ENCODE data around the gene DNM2.
"Not testable (repeated sequence)": the region's sequence is repeated elsewhere in the genome, so short reads cannot be mapped to it uniquely, and the experiment has no call there.

DNM2 gene

DNA sequence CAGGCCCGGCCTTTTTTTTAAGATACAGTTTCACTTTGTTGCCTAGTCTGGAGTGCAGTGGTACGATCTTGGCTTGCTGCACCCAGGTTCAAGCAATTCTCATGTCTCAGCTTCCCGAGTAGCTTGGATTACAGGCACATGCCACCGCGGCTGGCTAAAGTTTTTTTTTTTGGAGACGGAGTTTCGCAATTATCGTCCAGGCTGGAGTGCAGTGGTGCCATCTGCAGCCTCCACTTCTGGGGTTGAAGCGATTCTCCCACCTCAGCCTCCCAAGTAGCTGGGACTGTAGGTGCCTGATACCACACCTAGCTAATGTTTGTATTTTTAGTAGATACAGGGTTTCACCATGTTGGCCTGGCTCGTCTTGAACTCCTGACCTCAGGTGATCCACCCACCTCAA is 148.6 kb downstream of the DNM2 start:
- DNase-seq (ENCODE audit: low spot score), result no peak

DNA sequence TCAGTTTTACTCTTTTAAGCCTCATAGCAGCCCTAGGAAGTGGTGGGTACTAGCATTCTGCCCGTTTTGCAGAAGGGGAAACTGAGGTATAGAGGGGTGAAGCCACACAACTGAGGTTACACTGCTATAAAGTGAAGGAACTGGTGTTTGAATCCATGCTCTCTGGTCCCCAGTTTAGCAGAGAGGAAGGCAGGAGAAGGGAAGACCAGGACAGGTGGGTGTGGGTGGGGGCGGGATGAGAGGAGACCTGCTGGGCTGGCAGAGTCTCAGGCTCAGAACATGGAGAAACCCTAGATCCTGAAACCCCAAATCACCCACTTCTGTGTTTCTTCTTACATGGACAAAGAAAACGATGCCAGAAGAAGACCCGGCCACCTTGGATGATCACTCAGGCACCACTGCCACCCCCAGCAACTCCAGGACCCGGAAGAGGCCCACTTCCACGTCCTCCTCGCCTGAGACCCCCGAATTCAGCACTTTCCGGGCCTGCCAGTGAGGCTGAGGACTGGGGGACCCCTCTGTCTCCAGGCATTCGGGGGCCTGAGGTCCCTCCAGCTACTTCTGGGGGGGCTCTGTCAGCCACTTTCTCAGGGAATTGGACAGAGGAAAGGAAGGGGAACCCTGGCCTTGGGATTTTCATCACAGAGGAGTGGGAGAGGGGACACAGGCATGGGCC is 151.1 kb downstream of the DNM2 start:
- no peak for DNase-seq (ENCODE audit: low spot score)

DNA sequence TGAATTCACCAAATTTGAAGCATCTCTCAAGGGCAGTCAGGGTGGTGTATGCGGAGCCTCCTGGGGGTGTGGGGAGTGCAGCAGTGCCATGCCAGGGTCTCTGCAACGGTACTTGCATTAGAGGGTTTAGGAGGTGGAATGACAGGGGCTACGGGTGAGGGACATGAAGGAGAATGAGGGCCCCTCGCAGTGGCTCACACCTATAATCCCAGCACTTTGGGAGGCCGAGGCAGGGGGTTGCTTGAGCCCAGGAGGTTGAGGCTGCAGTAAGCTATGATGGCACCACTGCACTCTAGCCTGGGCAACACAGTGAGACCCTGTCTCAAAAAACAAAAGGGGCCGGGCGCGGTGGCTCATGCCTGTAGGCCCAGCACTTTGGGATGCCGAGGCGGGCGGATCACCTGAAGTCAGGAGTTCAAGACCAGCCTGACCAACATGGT is 152.0 kb downstream of the DNM2 start:
- not testable (repeated sequence) for DNase-seq (ENCODE audit: low spot score)

DNA sequence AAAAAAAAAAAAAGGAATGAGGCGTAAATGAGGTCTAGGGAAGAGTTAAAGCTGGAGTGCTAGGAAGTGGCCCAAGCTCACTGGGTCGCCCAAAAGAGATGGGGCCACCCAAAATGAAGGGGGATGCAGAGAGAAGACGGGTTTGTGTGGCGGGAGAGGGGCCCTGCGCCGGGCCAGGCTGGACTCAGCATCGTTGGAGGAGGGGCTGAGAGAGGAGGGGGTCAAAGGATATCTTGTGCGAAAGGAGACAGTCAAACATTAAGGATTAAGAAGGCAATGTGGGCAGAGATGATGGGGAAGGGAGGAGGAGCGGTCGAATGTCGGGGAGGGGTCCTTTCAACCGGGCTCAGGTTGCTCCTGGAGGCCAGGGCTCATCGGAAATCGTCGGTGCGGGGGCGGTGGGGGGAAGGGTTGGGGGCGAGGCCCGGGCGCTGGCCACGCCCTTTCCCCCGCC is 152.6 kb downstream of the DNM2 start:
- no peak for DNase-seq (ENCODE audit: low spot score)

DNA sequence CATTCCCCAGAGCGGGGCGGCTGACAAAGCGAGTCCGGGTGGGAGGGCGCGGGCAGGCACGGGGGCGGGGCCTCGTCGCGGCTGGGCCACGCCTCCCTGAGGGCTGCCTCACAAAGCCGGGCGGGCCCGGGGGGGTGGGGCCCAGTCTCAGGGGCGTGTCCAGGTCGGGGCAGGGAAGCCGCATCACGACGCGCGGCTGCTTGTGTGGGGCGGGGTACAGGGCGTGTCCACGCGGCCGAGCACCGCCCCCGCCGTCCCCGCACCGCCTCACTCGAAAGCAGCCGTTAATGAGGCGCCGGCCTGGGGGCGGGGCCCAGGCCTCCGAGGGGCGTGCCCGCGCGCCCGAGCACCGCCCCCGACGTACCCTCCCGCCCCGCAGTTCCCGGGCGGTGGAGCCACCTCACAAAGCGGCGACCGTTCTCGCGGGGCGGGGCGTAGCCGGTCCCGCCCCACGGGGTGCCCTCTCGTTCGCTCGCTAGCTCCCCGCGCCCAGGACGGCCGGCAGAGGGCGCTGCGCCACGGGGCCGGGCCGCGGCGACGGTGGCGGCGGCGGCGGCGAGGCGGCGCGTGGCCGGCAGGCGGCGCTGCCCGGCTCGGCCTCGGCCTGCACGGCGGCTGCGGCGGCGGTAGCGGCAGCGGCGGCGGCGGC is 153.2 kb downstream of the DNM2 start, which contains the start of gene CARM1:
Gene CARM1, plus strand, starts transcription at position 599 of the 649 bp plus-strand sequence. CDS start 150 bp downstream, outside the sequence.
- peak; percentile 100 for DNase-seq (ENCODE audit: low spot score)

DNA sequence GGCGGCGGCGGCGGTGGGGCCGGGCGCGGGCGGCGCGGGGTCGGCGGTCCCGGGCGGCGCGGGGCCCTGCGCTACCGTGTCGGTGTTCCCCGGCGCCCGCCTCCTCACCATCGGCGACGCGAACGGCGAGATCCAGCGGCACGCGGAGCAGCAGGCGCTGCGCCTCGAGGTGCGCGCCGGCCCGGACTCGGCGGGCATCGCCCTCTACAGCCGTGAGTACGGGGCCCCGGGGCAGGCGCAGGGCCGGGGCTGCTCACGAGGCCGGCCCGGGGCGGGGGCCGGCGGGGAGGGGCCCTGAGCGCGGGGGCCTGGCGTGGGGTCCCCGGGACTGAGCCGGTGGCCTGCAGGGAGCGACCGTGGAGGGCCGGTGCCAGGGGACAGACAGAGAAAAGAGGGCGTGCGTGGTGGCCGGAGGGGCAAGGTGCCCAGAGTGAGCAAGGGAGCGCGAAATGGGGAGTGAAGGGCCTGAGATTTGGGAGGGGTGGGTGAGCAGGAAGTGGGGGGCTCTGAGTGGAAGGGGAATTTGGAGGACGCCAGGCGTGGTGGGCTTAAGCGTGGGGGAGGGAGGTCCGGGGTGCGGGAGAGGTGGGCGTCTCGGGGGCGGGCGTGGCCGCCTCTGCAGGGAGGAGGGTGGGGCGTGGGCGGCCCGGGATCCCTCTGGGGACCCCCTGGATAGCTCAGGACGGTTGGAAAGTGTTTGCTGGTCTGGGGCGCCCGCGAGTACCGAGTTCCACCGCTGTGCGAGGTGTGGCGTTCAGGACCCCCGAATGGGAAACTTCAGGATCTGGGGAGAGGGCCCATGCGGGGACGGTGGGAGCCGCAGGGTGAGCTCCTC is 154.0 kb downstream of the DNM2 start:
- peak; percentile 48 for DNase-seq (ENCODE audit: low spot score)

DNA sequence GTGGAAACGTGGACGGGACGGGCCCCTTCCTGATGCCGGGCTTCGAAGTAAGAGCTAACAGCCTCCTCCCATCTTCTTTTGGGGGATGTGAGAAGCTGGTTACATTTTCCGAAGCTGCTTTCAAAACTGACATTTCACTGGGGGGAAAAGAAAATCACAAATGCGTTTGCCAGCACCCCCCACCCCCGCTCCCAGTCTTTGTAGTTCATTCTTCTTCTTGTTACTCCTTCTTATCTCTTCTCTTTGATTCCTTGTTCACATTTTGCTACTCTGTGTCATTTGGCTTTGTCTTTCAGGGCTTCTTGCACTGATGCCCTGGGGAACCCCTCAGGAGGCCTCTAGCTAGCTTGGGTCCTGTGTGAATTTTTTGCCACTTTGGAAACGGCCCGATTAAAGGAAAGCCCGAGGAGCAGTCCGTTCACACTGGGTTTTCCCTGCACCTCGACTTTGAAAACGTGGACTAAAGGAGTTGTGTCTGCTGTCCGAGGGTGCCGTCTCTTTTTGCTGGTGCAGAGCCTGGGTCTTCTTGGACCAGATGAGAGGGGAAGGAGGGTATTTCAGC is 154.7 kb downstream of the DNM2 start:
- DNase-seq (ENCODE audit: low spot score), result no peak

DNA sequence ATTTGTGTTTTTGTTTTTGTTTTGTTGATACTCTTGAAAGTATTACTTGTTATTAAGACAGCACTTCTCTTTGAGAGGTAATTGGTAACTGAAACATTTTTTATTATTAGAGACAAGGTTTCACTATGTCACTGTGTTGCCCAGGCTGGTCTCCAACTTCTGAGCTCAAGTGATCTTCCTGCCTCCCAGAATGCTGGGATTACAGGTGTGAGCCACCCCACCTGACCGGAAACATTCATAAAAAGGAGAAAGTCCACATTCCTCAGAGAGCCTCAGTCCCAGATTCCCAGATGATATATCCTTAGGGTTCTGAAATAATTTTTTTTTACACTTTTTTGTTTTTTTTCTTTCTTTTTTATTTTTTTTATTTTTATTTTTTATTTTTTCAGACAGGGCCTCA is 156.1 kb downstream of the DNM2 start:
- DNase-seq (ENCODE audit: low spot score), result no peak

DNA sequence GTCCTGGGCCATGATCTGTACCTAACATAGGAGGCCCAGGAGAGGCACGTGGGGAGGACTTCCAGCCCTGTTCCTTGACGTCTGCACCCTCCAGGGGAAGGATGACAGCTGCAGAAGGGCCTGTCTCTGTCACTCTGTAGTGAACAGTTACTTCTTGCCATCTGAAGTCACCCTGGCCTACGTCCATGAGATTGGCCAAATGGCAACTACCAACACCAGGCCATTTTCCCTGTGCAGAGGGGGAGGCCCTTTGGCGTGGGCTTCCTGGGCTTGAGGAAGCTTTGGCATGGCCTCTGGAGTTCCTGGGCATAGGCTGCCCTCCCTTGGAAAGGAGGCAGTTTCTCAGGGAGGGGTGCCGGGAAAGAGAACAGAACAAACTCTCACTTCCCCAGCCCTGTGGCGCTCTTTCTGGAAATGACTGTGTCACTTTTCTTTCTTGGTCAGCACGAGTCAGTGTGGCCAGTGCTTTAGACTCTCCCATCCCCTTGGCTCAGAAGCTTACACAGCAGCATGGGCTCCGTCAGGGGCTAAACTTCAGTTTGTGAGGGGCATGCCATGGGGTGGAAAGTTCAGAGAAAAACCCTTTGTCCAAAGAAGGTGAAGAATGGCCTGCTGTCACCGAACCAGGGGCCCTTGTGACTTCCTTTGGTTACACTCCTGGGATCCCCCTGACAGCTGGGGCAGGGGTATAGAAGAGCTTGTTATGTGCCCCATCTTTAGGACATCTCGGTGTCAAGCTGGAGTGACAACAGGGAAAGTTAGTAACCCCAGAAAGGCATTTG is 158.8 kb downstream of the DNM2 start:
- no peak for DNase-seq (ENCODE audit: low spot score)

DNA sequence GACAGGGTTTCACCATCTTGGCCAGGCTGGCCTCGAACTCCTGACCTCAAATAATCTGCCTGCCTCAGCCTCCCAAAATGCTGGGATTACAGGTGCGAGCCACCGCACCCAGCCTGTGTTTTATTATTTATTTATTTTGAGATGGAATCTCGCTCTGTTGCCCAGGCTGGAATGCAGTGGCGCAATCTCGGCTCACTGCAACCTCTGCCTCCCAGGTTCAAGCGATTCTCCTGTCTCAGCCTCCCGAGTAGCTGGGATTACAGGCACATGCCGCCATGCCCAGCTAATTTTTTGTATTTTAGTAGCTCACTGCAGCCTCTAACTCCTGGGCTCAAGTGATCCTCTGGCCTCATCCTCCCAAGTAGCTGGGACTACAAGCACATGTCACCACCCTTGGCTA is 159.7 kb downstream of the DNM2 start:
- not testable (repeated sequence) for DNase-seq (ENCODE audit: low spot score)

DNA sequence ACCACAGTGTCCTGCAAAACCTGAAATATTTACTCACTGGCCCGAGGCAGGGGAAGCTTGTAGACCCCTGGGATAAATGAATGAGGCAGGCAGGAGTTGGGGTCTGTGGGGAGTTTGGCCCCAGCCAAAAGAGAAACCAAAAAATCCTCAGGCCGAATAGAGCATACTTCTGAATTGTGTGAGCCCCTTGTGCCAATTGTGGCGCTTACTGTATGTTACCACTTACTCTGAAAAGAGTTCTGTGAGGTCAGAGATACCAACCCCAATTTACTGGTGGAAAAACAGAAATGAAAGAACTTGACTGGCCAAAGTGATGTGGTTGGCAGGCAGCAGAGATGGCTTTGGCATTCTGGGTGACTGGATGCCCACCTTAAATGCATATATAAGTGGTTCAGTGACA is 160.4 kb downstream of the DNM2 start:
- DNase-seq (ENCODE audit: low spot score), result peak; percentile 35

Data from germinal center (tissue), 1 donor.